Measurements from ENCODE around the gene PHLDA3.
A peak's percentile ranks its signal among the peaks of the same experiment; 100 is the strongest.

GRCh38 chr1:201505503-201505890 is 36.5 kb upstream of the PHLDA3 start:
- TF ChIP-seq CTCF (IDR thresholded peaks at IDR 0.05 in 8 of 11, conservative IDR thresholded peaks at IDR 0.05 in 3 of 11) = no peak
- TF ChIP-seq POLR2AphosphoS5 (IDR thresholded peaks at IDR 0.05) = peak in 2 of 3 donors; percentile 41 to 76
